GM12872 (cell line): ENCODE results near the gene NPBWR2.
A peak's percentile ranks its signal among the peaks of the same experiment; 100 is the strongest.

Source experiments
- CTCF ChIP-seq: IDR thresholded peaks from 3 replicates; pipeline ENCODE4 v1.5.1; 2011; ENCODE audit warnings: low read depth, mild to moderate bottlenecking, low read length, moderate library complexity; ENCODE audit not compliant: insufficient read depth

NPBWR2 gene

GRCh38 chr20:64084685-64085152, 22.6 kb downstream of the NPBWR2 start:
- no peak for TF ChIP-seq CTCF

GRCh38 chr20:64083804-64084684, 23.3 kb downstream of the NPBWR2 start, which contains the start of gene LKAAEAR1:
LKAAEAR1 (minus strand) TSS chr20:64084398; CDS start chr20:64084219, 179 bp downstream.
- no peak for TF ChIP-seq CTCF

GRCh38 chr20:64083378-64083803, 24.0 kb downstream of the NPBWR2 start:
- peak; percentile 61 for TF ChIP-seq CTCF

GRCh38 chr20:64082820-64083377, 24.5 kb downstream of the NPBWR2 start:
- TF ChIP-seq CTCF = no peak

GRCh38 chr20:64082126-64082731, 25.1 kb downstream of the NPBWR2 start:
- no peak for TF ChIP-seq CTCF

- TF ChIP-seq CTCF = no peak
These were observed 25.8 kb downstream of the NPBWR2 start for GRCh38 chr20:64081624-64081964.
